Trophoblast cell (in vitro differentiated cells and primary cell): Measurements from ENCODE around the gene PTPN23.

Experiments used
- DNase-seq, 2 donors: peaks; one replicate each; pipeline ENCODE4 v3.0.0-alpha.2; 2016
- H2AFZ ChIP-seq: 2 replicates; pipeline ENCODE4 v1.6.1; 2013; ENCODE audit warnings: low read length, moderate library complexity, mild to moderate bottlenecking; ENCODE audit not compliant: insufficient read depth, poor library complexity
- H2AK5ac ChIP-seq: 2 replicates; pipeline ENCODE4 v1.6.1; 2013; ENCODE audit warnings: mild to moderate bottlenecking, low read length
- H2BK120ac ChIP-seq: 2 replicates; pipeline ENCODE4 v1.6.1; 2013; ENCODE audit warnings: low read length, mild to moderate bottlenecking, moderate library complexity; ENCODE audit not compliant: insufficient read depth, poor library complexity
- H2BK12ac ChIP-seq: 2 replicates; pipeline ENCODE4 v1.6.1; 2013; ENCODE audit warnings: mild to moderate bottlenecking, low read length, moderate library complexity
- H2BK5ac ChIP-seq: 2 replicates; pipeline ENCODE4 v1.6.1; 2013; ENCODE audit warnings: low read length, low read depth, moderate library complexity, mild to moderate bottlenecking; ENCODE audit not compliant: poor library complexity
- H3K14ac ChIP-seq: 2 replicates; pipeline ENCODE4 v1.6.1; 2013; ENCODE audit warnings: mild to moderate bottlenecking, low read length
- H3K18ac ChIP-seq: 2 replicates; pipeline ENCODE4 v1.6.1; 2013; ENCODE audit warnings: mild to moderate bottlenecking, low read length
- H3K23ac ChIP-seq: 2 replicates; pipeline ENCODE4 v1.6.1; 2013; ENCODE audit warnings: low read length
- H3K27ac ChIP-seq: 2 replicates; pipeline ENCODE4 v1.5.1; 2013; ENCODE audit warnings: low read depth, mild to moderate bottlenecking, inconsistent platforms, low read length, moderate library complexity
- H3K27me3 ChIP-seq: 2 replicates; pipeline ENCODE4 v1.6.1; 2013; ENCODE audit warnings: inconsistent platforms, mild to moderate bottlenecking, low read length, moderate library complexity; ENCODE audit not compliant: insufficient read depth
- H3K36me3 ChIP-seq, 2 experiments: 1 replicate in 1 of 2; 2 replicates in 1 of 2; pipeline ENCODE4 v1.6.1; 2013; ENCODE audit warnings: low read length in 2 of 2, mild to moderate bottlenecking in 2 of 2, moderate library complexity in 1 of 2; ENCODE audit not compliant: insufficient read depth in 2 of 2, control insufficient read depth in 1 of 2
- H3K4ac ChIP-seq: 2 replicates; pipeline ENCODE4 v1.6.1; 2013; ENCODE audit warnings: low read depth, mild to moderate bottlenecking, low read length, moderate library complexity
- H3K4me1 ChIP-seq, 2 experiments: 1 replicate in 1 of 2; 2 replicates in 1 of 2; pipeline ENCODE4 v1.6.1; 2013; ENCODE audit warnings: low read length in 2 of 2, mild to moderate bottlenecking in 2 of 2, moderate library complexity in 1 of 2; ENCODE audit not compliant: insufficient read depth in 2 of 2, control insufficient read depth in 1 of 2
- H3K4me2 ChIP-seq: 2 replicates; pipeline ENCODE4 v1.6.1; 2013; ENCODE audit warnings: inconsistent platforms, mild to moderate bottlenecking, low read length, moderate library complexity
- H3K4me3 ChIP-seq: 2 replicates; pipeline ENCODE4 v1.5.1; 2013; ENCODE audit warnings: mild to moderate bottlenecking, low read depth, low read length, inconsistent platforms
- H3K79me1 ChIP-seq: one replicate; pipeline ENCODE4 v1.6.1; 2013; ENCODE audit warnings: low read length
- H3K79me2 ChIP-seq: 2 replicates; pipeline ENCODE4 v1.6.1; 2013; ENCODE audit warnings: low read length, mild to moderate bottlenecking; ENCODE audit not compliant: control insufficient read depth, insufficient read depth, poor library complexity
- H3K9ac ChIP-seq: 2 replicates; pipeline ENCODE4 v1.6.1; 2013; ENCODE audit warnings: mild to moderate bottlenecking, low read length
- H3K9me3 ChIP-seq: 2 replicates; pipeline ENCODE4 v1.6.1; 2013; ENCODE audit warnings: low read depth, mild to moderate bottlenecking, control low read depth, inconsistent platforms, low read length; ENCODE audit not compliant: insufficient read depth
- H4K12ac ChIP-seq: 2 replicates; pipeline ENCODE4 v1.6.1; 2013; ENCODE audit warnings: low read depth, mild to moderate bottlenecking, low read length, moderate library complexity
- H4K8ac ChIP-seq: 2 replicates; pipeline ENCODE4 v1.6.1; 2013; ENCODE audit warnings: low read depth, mild to moderate bottlenecking, low read length, moderate library complexity
- H4K91ac ChIP-seq: one replicate; pipeline ENCODE4 v1.6.1; 2013; ENCODE audit warnings: low read depth, mild to moderate bottlenecking, low read length, moderate library complexity
- WGBS: extraction: QIAGEN DNeasy Blood & Tissue Kit; methylation state at CpG from one replicate; pipeline ENCODE4 v1.1.7; 2013; ENCODE audit warnings: missing lambda C conversion rate; ENCODE audit not compliant: insufficient read length, insufficient coverage; ENCODE audit errors: extremely low coverage; 5-methylcytosine and 5-hydroxymethylcytosine counted together

The PTPN23 gene

DNA sequence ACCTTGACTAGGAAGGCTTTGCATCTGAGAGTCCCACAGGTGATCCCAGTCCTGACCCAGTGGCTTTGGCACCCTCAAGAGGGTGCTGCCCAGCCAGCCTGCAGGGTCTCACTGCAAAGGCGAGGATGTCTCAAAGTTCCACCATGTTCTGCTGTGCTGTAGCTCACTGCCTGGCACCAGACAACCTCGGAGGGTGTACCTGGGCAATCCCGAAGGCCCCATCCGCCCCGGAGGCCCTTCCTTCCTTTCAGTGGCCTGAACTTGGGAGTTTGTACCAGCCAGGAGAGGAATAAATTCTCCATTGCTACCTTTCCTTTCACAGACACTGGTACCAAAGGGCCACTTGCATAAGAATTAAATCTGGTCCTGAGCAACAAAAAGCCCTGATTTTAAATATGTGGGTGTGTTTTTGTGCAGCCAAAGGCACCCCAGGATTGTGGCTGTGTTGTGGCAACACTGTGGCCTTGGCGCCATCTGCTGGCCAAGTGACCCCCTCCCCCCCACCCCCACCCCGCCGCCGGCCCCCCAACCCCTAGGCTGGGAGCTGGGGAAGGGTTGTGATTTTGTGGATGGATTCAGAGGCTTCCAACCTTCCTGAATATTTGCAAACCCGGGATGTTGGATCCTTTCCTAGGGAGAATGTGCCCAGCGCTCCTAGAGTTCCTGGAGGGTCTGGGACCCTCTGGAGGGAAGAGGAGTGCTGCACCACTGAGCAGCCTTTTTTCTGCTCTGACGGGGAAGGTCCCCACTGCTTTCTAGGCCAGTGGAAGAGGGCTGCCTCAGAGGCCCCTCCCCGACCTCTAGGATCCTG lies 9.7 kb upstream of the PTPN23 start:
- Histone ChIP-seq H3K9me3 (no peaks in the 10 kb centered on the region), H3K79me2 (no peaks in the 10 kb centered on the region), H2AK5ac (no peak overlapping the region), H4K91ac (no peak overlapping the region), H3K27me3 (no peaks in the 10 kb centered on the region), H3K27ac (no peak overlapping the region), H2AFZ (no peak overlapping the region), H3K23ac (no peak overlapping the region), H3K4me2 (no peak overlapping the region), H2BK5ac (no peak overlapping the region), H4K8ac (no peak overlapping the region), H2BK12ac (no peak overlapping the region), H3K4me1 (no peaks in the 10 kb centered on the region), H4K12ac (no peak overlapping the region), H3K4me3 (no peak overlapping the region), H3K4ac (no peak overlapping the region), H3K18ac (no peak overlapping the region), H3K14ac (no peak overlapping the region), H2BK120ac (no peak overlapping the region), H3K79me1 (no peaks in the 10 kb centered on the region), H3K9ac (no peak overlapping the region), H3K36me3 (no peaks in the 10 kb centered on the region)
- WGBS: no CpG with 5 or more reads among the region's 13 CpGs
- DNase-seq: no peak

- no peak overlapping the region for H3K4ac ChIP-seq
- no peak overlapping the region for H4K12ac ChIP-seq
- H3K79me2 ChIP-seq: no peaks in the 10 kb centered on the region
- no peaks in the 10 kb centered on the region for H3K79me1 ChIP-seq
- H2BK120ac ChIP-seq: no peak overlapping the region
- no peak overlapping the region for H2BK5ac ChIP-seq
- no peak overlapping the region for H3K14ac ChIP-seq
- H2BK12ac ChIP-seq: no peak overlapping the region
- H3K36me3 ChIP-seq: no peaks in the 10 kb centered on the region
- H3K27me3 ChIP-seq: no peaks in the 10 kb centered on the region
- H4K8ac ChIP-seq: no peak overlapping the region
- no peak overlapping the region for H3K18ac ChIP-seq
- no peak overlapping the region for H3K23ac ChIP-seq
- no peak overlapping the region for H2AK5ac ChIP-seq
- no peak for DNase-seq
- H3K4me2 ChIP-seq: no peak overlapping the region
- H4K91ac ChIP-seq: no peak overlapping the region
- H3K9me3 ChIP-seq: peaks cover 2% of the 10 kb centered on the region
- H2AFZ ChIP-seq: no peak overlapping the region
- no peak overlapping the region for H3K27ac ChIP-seq
- peaks cover 0 to 2% of the 10 kb centered on the region in 2 experiments for H3K4me1 ChIP-seq
- no peak overlapping the region for H3K4me3 ChIP-seq
- no peak overlapping the region for H3K9ac ChIP-seq
Measured at GRCh38 chr3:47374587-47374986, 6.2 kb upstream of the PTPN23 start.

GRCh38 chr3:47376393-47376792 lies 4.4 kb upstream of the PTPN23 start:
- no peak overlapping the region for H3K9ac ChIP-seq
- WGBS: no CpG with 5 or more reads among the region's 3 CpGs

DNA sequence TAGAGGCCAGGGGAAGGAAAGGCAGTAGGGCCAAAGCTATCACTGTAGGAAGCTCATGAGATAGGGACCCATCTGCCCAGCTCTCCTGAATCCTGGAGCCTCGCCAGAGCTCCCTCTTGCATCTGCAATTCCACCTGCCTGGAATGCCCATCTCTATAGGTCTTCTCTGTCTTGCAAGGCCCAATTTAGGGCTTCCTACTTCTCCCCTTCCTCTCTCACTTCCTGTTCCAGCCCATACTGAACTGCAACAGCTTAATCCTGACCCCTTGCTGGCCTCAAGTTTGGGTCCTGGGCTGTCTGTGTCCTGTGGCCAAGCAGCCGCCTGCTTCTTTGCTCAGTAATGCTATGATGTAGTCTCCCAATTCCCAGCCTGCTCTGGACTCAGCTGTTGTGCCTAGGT lies 3.6 kb upstream of the PTPN23 start:
- H2BK12ac ChIP-seq: no peak overlapping the region
- no peak overlapping the region for H2AK5ac ChIP-seq
- peaks cover 12% of the 10 kb centered on the region for H3K79me2 ChIP-seq
- H4K12ac ChIP-seq: no peak overlapping the region
- H4K91ac ChIP-seq: no peak overlapping the region
- peaks cover 2% of the 10 kb centered on the region for H3K9me3 ChIP-seq
- no peak overlapping the region for H3K4me3 ChIP-seq
- no peak overlapping the region for H2AFZ ChIP-seq
- DNase-seq: no peak
- H3K36me3 ChIP-seq: no peaks in the 10 kb centered on the region
- H3K9ac ChIP-seq: peak overlapping the region; percentile 9
- no CpG with 5 or more reads among the region's 2 CpGs for WGBS
- H3K4ac ChIP-seq: no peak overlapping the region
- no peaks in the 10 kb centered on the region for H3K27me3 ChIP-seq
- peaks cover 10% of the 10 kb centered on the region for H3K79me1 ChIP-seq
- H3K14ac ChIP-seq: no peak overlapping the region
- no peak overlapping the region for H3K27ac ChIP-seq
- no peak overlapping the region for H3K4me2 ChIP-seq
- H4K8ac ChIP-seq: no peak overlapping the region
- H3K23ac ChIP-seq: no peak overlapping the region
- H3K18ac ChIP-seq: no peak overlapping the region
- H3K4me1 ChIP-seq: peaks cover 4 to 10% of the 10 kb centered on the region in 2 experiments
- no peak overlapping the region for H2BK120ac ChIP-seq
- no peak overlapping the region for H2BK5ac ChIP-seq

More at GRCh38 chr3:47376393-47376792, 4.4 kb upstream of the PTPN23 start:
- no peak overlapping the region for H2BK12ac ChIP-seq
- H3K4me3 ChIP-seq: no peak overlapping the region
- no peak for DNase-seq
- no peak overlapping the region for H4K8ac ChIP-seq
- no peak overlapping the region for H3K27ac ChIP-seq
- no peaks in the 10 kb centered on the region for H3K27me3 ChIP-seq
- no peak overlapping the region for H3K14ac ChIP-seq
- peaks cover 2% of the 10 kb centered on the region for H3K9me3 ChIP-seq
- H2BK5ac ChIP-seq: no peak overlapping the region
- no peaks in the 10 kb centered on the region for H3K36me3 ChIP-seq
- no peak overlapping the region for H4K12ac ChIP-seq
- no peak overlapping the region for H3K18ac ChIP-seq
- H2AK5ac ChIP-seq: no peak overlapping the region
- H3K4ac ChIP-seq: no peak overlapping the region
- H3K79me2 ChIP-seq: peaks cover 9% of the 10 kb centered on the region
- H3K4me1 ChIP-seq: peaks cover 0 to 5% of the 10 kb centered on the region in 2 experiments
- H2BK120ac ChIP-seq: no peak overlapping the region
- no peak overlapping the region for H4K91ac ChIP-seq
- H3K79me1 ChIP-seq: peaks cover 10% of the 10 kb centered on the region
- no peak overlapping the region for H2AFZ ChIP-seq
- H3K4me2 ChIP-seq: no peak overlapping the region
- H3K23ac ChIP-seq: no peak overlapping the region
